Naive B cell (primary cell): ENCODE measurements around the gene NAA38. TPM values are rescaled to one million over a fixed set of nuclear protein-coding genes. Genes with fewer than 3 reads are reported as not detected.

ENCODE experiments used
- ATAC-seq, 2 donors: fragments of 150-1000 bp; cut with Tn5 transposase; 2 replicates each; pipeline ENCODE4 v1.10.0; 2021; ENCODE audit warnings: low read depth in 2 of 2, mild to moderate bottlenecking in 2 of 2, moderate library complexity in 2 of 2
- DNase-seq: peaks from one replicate; pipeline ENCODE4 v3.0.0; 2022
- H3K27ac Mint-ChIP-seq, 6 donors: one replicate each; pipeline ENCODE4 v1.8.0; 2020 to 2022; ENCODE audit warnings: mild to moderate bottlenecking in 6 of 6, mixed read lengths in 6 of 6, moderate library complexity in 5 of 6, inconsistent platforms in 2 of 6
- H3K27me3 Mint-ChIP-seq, 3 donors: one replicate each; pipeline ENCODE4 v1.8.0; 2021 to 2022; ENCODE audit warnings: mixed read lengths in 3 of 3, mild to moderate bottlenecking in 1 of 3
- H3K36me3 Mint-ChIP-seq, 2 donors: one replicate each; pipeline ENCODE4 v1.8.0; 2020 to 2022; ENCODE audit warnings: mixed read lengths in 2 of 2, inconsistent platforms in 1 of 2, mild to moderate bottlenecking in 1 of 2
- H3K4me1 Mint-ChIP-seq, 3 donors: one replicate each; pipeline ENCODE4 v1.8.0; 2020 to 2022; ENCODE audit warnings: mixed read lengths in 3 of 3, inconsistent platforms in 1 of 3, mild to moderate bottlenecking in 1 of 3, moderate library complexity in 1 of 3
- H3K4me3 Mint-ChIP-seq, 8 donors: one replicate each; pipeline ENCODE4 v1.8.0; 2020 to 2022; ENCODE audit warnings: mild to moderate bottlenecking in 8 of 8, mixed read lengths in 8 of 8, moderate library complexity in 8 of 8, inconsistent platforms in 2 of 8
- H3K9me3 Mint-ChIP-seq, 7 donors: one replicate each; pipeline ENCODE4 v1.8.0; 2020 to 2022; ENCODE audit warnings: mixed read lengths in 7 of 7, mild to moderate bottlenecking in 5 of 7, inconsistent platforms in 2 of 7, moderate library complexity in 1 of 7
- polyA plus RNA-seq, 6 donors: library from polyadenylated mRNA; unstranded; fragments of 300-500 nt; fragmentation: Illumina TruSeq; gene quantifications; one replicate each; pipeline ENCODE4 v1.2.3, GENCODE V29; 2021; ENCODE audit warnings: low read depth in 6 of 6

Gene NAA38
- polyA plus RNA-seq, 6 donors from 2014 or later = 121 to 158 (median 136) TPM

DNA sequence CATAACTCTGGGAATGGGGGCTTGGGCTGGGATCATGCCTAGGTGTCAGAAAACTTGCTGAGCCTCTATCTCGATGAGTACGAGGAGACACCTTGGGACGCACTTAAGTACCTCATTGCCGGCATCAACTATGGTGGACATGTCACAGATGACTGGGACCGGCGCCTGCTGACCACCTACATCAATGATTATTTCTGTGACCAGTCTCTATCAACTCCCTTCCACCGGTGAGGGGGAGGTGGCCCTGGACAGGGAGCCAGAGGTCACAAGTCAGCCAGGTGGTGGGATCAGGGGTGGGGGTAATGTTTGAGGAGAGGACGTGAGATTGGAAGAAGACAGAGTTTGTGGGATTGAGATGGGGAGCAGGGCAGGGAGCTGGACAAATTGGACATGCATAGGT is 26.7 kb downstream of the NAA38 start:
- Mint-ChIP-seq H3K36me3 (peaks cover 0 to 6% of the 10 kb centered on the region in 2 donors), H3K4me3 (no peak overlapping the region), H3K4me1 (peaks cover 6 to 23% (median 22%) of the 10 kb centered on the region in 3 donors), H3K9me3 (no peaks in the 10 kb centered on the region), H3K27me3 (peaks cover 11 to 24% (median 21%) of the 10 kb centered on the region in 3 donors), H3K27ac (peak overlapping the region in 1 of 6 donors; percentile 44)
- no peak for DNase-seq
- no peak for ATAC-seq

DNA sequence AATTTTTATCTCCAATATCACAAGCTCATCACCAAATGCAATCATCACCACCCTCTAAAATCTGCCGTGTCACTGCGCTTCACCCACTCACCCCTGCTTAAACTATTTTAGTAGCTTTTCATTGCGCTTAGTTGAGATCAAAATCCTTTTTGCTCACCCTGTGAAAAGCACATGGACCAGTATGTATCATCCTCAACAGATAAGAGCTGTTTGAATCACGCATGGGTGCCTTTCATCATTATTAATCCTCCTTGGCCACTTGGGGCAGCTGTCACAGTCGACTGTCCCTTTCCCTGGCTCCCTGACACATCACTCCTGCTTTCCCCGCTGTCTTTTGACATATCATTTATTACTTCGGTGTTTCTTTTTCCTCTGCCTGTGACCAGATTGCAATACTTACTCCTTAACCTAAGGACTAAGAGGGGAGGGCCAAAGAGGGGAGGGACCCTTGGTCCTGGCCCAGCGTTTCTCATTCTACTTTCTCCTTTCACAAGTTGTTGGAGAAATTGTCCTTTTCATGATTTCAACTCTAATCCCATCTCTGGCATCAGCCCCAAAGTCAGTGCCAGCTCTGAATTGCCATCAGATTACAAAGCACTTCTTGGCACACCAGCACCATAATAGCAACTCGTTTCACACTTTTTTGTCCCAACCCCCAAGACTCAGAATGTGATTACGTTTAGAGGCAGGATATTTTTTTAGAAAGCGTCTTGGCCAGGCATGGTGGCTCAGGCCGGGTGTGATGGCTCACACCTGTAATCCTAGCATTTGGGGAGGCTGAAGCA is 32.0 kb downstream of the NAA38 start:
- no peak overlapping the region for H3K4me3 Mint-ChIP-seq
- ATAC-seq (no peak), DNase-seq (no peak)
- peak overlapping the region in 1 of 6 donors; percentile 21 for H3K27ac Mint-ChIP-seq
- H3K9me3 Mint-ChIP-seq = no peaks in the 10 kb centered on the region
- H3K36me3 Mint-ChIP-seq = peaks cover 0 to 6% of the 10 kb centered on the region in 2 donors
- H3K27me3 Mint-ChIP-seq = peaks cover 17 to 35% (median 28%) of the 10 kb centered on the region in 3 donors
- peaks cover 0 to 5% (median 0%) of the 10 kb centered on the region in 3 donors for H3K4me1 Mint-ChIP-seq

DNA sequence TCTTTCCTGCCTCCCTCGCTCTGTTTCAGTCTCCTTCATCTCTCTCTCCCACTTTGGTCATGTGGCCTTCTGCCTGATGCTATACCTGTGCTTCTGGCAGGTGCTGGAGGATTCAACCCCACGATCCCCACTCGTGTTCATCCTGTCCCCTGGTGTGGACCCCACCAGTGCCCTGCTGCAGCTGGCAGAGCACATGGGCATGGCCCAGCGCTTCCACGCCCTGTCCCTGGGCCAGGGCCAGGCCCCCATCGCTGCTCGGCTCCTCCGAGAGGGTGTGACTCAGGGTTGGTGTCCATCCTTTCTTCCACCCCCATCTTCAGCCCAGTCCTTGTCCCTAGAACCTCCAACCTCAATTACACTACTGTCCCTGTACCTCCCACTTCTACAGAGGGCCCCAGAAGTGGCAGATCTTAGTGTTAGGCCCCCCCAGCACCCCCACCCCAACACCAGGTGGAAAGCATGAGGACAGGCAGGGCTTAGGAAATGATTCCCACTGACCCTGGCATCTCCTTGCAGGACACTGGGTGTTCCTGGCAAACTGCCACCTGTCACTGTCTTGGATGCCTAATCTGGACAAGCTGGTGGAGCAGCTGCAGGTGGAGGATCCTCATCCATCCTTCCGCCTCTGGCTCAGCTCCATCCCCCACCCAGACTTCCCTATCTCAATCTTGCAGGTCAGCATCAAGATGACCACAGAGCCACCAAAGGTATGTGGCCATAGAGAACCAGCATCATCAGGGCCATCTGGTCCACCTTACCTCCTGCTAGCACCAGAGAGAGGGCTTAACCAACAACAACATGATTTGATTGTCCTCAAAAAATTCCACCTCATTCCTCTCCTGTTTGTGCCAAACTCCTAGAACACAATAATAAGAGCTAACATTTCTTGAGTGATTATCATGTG is 33.1 kb downstream of the NAA38 start:
- H3K36me3 Mint-ChIP-seq = peaks cover 0 to 3% of the 10 kb centered on the region in 2 donors
- H3K4me3 Mint-ChIP-seq = peak overlapping the region in 1 of 8 donors; percentile 30
- DNase-seq = no peak
- H3K9me3 Mint-ChIP-seq = no peaks in the 10 kb centered on the region
- ATAC-seq = no peak
- peaks cover 0 to 4% (median 0%) of the 10 kb centered on the region in 3 donors for H3K4me1 Mint-ChIP-seq
- peaks cover 15 to 34% (median 32%) of the 10 kb centered on the region in 3 donors for H3K27me3 Mint-ChIP-seq
- H3K27ac Mint-ChIP-seq = peak overlapping the region in 2 of 6 donors; percentile 59 to 84

DNA sequence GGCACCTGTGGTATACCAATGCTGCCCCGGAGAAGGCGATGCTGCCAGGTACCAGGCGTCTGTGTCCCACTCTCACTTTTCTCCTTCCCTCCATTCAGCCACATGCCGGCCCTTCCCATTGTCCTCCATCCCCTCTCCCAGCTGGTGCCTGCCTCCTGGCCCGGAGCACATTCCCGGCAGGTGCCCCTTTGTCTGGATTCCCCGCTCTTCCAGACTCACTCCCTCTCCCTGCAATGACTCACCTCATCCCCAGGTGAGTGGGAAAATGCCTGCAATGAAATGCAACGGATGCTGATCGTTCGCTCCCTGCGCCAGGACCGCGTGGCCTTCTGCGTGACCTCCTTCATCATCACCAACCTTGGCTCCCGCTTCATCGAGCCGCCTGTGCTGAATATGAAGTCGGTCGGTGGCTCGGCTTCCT is 33.8 kb downstream of the NAA38 start:
- H3K27ac Mint-ChIP-seq = peak overlapping the region in 1 of 6 donors; percentile 65
- peak overlapping the region in 1 of 8 donors; percentile 20 for H3K4me3 Mint-ChIP-seq
- DNase-seq (no peak), ATAC-seq (no peak)
- no peaks in the 10 kb centered on the region for H3K9me3 Mint-ChIP-seq
- peaks cover 13 to 36% (median 30%) of the 10 kb centered on the region in 3 donors for H3K27me3 Mint-ChIP-seq
- H3K4me1 Mint-ChIP-seq = peaks cover 0 to 3% (median 0%) of the 10 kb centered on the region in 3 donors
- H3K36me3 Mint-ChIP-seq = no peaks in the 10 kb centered on the region

DNA sequence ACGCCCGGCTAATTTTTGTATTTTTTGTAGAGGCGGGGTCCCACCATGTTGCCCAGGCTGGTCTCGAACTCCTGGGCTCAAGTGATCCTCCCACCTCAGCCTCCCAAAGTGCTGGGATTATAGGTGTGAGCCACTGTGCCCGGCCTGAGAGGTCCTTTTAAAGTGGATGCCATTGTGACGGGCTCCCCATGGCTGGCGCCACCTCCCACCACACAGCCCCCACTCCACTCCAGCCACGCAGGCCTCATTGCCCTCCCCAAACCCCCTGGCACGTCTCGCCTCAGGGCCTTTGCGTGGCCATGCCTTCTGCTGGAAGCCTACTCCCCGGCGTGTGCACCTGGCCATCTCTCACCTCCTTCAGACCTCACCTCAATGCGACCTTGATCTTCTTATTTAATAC is 35.2 kb downstream of the NAA38 start:
- Mint-ChIP-seq H3K9me3 (no peaks in the 10 kb centered on the region), H3K27me3 (peaks cover 12 to 40% (median 35%) of the 10 kb centered on the region in 3 donors), H3K4me3 (no peak overlapping the region), H3K27ac (peak overlapping the region in 4 of 6 donors; percentile 37 to 94 (median 72)), H3K4me1 (peaks cover 0 to 3% (median 0%) of the 10 kb centered on the region in 3 donors), H3K36me3 (no peaks in the 10 kb centered on the region)
- no peak for ATAC-seq
- no peak for DNase-seq

DNA sequence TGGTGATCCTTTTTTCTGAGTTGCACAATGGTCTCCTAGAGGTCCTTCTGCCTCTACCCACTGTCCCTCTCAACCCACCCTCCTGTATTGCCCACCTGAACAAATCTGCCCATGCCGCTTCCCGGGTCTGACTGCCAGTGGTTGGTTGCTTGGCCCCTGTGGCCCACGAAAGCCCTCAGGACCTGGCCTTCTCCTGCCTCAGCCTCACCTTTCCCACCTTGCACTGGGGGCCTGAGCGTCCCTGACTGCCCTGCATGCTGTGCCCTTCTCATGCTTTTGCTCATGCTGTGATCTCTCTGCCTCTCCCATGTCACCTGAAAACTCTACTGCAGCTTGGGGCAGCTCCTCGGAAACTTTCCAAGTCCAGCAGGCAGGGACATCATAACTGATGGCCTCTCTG is 37.1 kb downstream of the NAA38 start:
- no peaks in the 10 kb centered on the region for H3K36me3 Mint-ChIP-seq
- H3K9me3 Mint-ChIP-seq = no peaks in the 10 kb centered on the region
- H3K27ac Mint-ChIP-seq = peak overlapping the region in 1 of 6 donors; percentile 81
- no peak overlapping the region for H3K4me3 Mint-ChIP-seq
- peaks cover 3 to 40% (median 27%) of the 10 kb centered on the region in 3 donors for H3K27me3 Mint-ChIP-seq
- peaks cover 0 to 3% (median 0%) of the 10 kb centered on the region in 3 donors for H3K4me1 Mint-ChIP-seq
- DNase-seq (no peak), ATAC-seq (no peak)

DNA sequence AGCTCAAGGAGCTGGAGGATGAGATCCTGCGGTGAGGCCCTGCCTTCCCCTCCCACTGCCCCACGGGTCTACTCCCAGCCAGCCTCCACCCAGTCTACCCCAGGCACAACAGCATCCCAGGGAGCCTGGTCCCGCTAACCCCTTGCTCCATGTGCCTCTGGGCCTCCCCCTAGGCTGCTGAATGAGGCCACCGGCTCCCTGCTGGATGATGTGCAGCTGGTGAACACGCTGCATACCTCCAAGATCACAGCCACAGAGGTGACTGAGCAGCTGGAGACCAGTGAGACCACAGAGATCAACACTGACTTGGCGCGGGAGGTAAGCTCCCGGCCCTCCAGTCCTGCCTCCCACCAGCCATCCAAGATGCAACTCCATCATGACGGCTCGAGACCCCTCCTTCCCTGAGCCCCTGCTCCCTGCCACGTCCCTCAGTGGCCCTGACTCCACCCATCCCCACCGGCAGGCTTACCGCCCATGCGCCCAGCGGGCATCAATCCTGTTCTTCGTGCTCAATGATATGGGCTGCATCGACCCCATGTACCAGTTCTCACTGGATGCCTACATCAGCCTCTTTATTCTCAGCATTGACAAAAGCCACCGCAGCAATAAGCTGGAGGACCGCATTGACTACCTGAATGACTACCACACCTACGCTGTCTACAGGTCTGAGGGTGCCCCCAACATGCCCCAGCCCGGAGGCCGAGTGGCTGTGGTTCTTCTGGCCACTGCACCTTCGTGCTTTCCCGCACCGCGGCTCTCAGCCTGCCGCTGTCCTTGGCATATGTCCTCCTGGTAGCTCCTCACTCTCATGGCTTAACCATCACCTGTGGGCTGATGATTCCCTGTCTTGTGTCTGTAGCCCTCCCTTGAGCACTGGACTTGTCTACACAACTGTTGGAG is 38.4 kb downstream of the NAA38 start:
- H3K27me3 Mint-ChIP-seq = peaks cover 0 to 29% (median 15%) of the 10 kb centered on the region in 3 donors
- no peaks in the 10 kb centered on the region for H3K36me3 Mint-ChIP-seq
- no peak overlapping the region for H3K4me3 Mint-ChIP-seq
- H3K27ac Mint-ChIP-seq = no peak overlapping the region
- DNase-seq (no peak), ATAC-seq (no peak)
- H3K4me1 Mint-ChIP-seq = peaks cover 0 to 2% (median 0%) of the 10 kb centered on the region in 3 donors
- no peaks in the 10 kb centered on the region for H3K9me3 Mint-ChIP-seq

DNA sequence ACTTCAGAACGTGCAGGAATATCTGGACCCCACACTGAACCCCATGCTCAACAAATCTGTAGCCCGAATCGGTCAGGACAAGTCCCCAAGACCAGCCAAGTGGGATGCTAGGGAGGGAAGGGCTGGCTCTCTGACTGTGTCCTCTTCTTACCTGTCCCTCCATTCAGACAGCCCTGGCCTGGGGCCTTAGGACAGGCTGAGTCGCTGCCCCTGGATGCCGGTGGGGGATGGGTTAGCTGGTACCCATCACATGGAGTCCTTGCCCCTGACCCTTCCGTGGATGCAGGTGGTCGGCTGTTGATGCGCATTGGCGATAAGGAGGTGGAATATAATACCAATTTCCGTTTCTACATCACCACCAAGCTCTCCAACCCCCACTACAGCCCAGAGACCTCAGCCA is 39.3 kb downstream of the NAA38 start:
- ATAC-seq = no peak
- no peak for DNase-seq

DNA sequence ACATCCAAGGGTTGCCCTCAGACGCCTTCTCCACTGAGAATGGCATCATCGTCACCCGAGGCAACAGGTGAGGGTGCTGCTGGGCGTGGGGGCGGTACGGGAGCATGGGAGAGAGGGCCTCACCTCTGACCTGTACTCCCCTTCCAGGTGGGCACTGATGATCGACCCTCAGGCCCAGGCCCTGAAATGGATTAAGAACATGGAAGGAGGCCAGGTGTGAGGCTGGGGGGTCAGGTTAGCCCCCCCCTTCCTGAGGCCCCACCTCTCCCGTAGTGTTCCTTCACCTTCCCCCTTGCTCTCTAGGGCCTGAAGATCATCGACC is 39.8 kb downstream of the NAA38 start:
- Mint-ChIP-seq H3K9me3 (no peaks in the 10 kb centered on the region), H3K27me3 (peaks cover 0 to 24% (median 10%) of the 10 kb centered on the region in 3 donors), H3K36me3 (no peaks in the 10 kb centered on the region), H3K4me1 (no peaks in the 10 kb centered on the region), H3K27ac (no peak overlapping the region), H3K4me3 (no peak overlapping the region)
- ATAC-seq = no peak
- no peak for DNase-seq

More for the DNA sequence above, 39.3 kb downstream of the NAA38 start:
- no peaks in the 10 kb centered on the region for H3K9me3 Mint-ChIP-seq
- peak overlapping the region in 3 of 6 donors; percentile 37 to 62 (median 41) for H3K27ac Mint-ChIP-seq
- H3K36me3 Mint-ChIP-seq = no peaks in the 10 kb centered on the region
- peaks cover 0 to 24% (median 10%) of the 10 kb centered on the region in 3 donors for H3K27me3 Mint-ChIP-seq
- H3K4me3 Mint-ChIP-seq = no peak overlapping the region
- no peaks in the 10 kb centered on the region for H3K4me1 Mint-ChIP-seq

DNA sequence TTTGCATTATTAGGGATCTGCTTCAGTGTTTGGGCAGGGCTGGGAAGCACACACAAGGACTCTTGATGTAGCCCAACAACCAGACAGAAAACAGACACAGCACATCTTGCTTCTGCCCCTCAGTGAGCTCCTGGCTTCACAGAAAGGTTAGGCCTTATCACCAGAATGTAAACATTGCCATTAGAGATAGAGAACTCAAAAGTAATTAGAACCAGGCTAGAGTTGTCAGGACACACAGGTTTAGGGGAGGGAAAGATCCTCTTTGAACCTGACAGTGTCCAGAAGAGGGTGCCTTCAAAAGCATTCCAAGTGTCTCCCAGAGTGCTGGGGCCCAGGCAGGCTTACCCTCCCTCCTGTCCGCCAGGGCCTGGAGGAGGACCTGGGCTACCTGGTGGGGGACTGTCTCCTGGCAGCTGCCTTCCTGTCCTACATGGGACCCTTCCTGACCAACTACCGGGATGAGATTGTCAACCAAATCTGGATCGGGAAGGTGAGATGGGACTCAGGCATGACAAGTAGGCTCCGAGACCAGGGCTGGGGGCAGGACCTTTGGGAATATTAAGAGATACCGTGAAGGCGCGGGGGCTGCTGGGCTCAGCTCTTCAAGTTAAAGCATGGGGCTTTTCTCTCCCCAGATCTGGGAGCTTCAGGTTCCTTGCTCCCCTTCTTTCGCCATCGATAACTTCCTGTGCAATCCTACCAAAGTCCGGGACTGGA is 40.3 kb downstream of the NAA38 start:
- H3K4me1 Mint-ChIP-seq = no peaks in the 10 kb centered on the region
- H3K36me3 Mint-ChIP-seq = no peaks in the 10 kb centered on the region
- DNase-seq (no peak), ATAC-seq (no peak)
- H3K9me3 Mint-ChIP-seq = no peaks in the 10 kb centered on the region
- no peak overlapping the region for H3K27ac Mint-ChIP-seq
- no peak overlapping the region for H3K4me3 Mint-ChIP-seq
- H3K27me3 Mint-ChIP-seq = peaks cover 0 to 24% (median 10%) of the 10 kb centered on the region in 3 donors

DNA sequence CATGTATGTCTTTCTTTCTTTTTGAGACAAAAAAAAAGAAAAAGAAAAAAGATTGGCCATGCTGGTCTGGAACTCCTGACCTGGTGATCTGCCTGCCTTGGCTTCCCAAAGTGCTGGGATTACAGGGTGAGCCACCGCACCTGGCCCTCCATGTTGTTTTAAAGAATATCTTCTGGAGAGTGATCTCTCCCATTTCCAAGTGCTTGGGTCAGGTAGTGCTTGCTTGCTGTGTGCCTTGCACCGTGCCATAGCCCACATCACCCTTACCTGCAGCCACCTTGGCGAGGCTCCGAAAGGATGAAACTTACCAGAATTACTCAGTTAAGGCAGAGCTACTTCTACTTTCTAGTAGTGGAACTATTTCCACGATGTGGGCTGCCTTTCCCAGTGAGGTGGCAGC is 42.4 kb downstream of the NAA38 start:
- H3K27ac Mint-ChIP-seq = no peak overlapping the region
- ATAC-seq (no peak), DNase-seq (no peak)
- peaks cover 6 to 16% (median 10%) of the 10 kb centered on the region in 3 donors for H3K27me3 Mint-ChIP-seq
- H3K36me3 Mint-ChIP-seq = no peaks in the 10 kb centered on the region
- H3K9me3 Mint-ChIP-seq = no peaks in the 10 kb centered on the region
- H3K4me3 Mint-ChIP-seq = no peak overlapping the region
- no peaks in the 10 kb centered on the region for H3K4me1 Mint-ChIP-seq

DNA sequence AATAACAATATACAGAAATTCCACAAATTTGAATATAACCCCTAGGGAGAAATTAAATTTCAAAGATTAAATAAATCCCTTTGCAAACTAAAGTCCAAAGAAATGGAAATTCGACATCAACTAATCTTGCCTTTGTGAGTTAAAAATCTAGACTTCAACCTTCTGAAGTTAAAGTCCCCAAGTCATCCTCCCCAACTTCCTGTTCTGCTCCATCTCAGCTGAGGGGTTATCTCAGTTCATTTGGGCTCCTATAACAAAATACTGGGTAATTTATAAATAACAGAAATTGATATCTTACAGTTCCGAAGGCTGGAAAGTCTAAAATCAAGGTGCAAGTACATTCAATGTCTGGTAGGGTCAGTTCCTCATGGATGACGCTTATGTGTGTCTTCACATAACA is 46.1 kb downstream of the NAA38 start:
- H3K9me3 Mint-ChIP-seq = no peaks in the 10 kb centered on the region
- peaks cover 0 to 5% (median 2%) of the 10 kb centered on the region in 3 donors for H3K4me1 Mint-ChIP-seq
- no peak overlapping the region for H3K4me3 Mint-ChIP-seq

More for the DNA sequence above, 46.1 kb downstream of the NAA38 start:
- Mint-ChIP-seq H3K27me3 (peaks cover 11 to 22% (median 21%) of the 10 kb centered on the region in 3 donors), H3K36me3 (no peaks in the 10 kb centered on the region), H3K27ac (peak overlapping the region in 1 of 6 donors; percentile 39)
- ATAC-seq (no peak), DNase-seq (no peak)
